Kidney capillary endothelial cell (primary cell): ENCODE data around the gene SLC35B2.

Source experiments
- DNase-seq: peaks from one replicate; pipeline ENCODE4 v3.0.0-alpha.2; 2018; ENCODE audit warnings: low spot score

SLC35B2 gene

DNA sequence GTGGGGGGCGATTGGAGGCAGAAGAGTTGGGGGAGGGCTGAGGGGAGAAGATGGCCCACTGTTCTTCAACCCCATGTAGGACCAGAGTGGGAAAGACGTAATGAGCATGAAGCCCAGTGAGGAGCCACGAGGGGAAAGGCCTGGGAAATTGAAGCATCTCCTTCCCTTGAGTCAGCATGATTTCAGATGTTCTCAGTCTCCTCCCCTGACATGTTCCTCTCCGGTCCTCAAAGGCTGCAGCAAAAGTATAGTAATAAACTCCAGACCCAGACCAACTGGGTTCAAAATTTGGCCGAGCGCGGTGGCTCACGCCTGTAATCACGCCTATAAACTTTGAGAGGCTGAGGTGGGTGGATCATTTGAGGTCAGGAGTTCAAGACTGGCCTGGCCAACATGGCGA is 9.9 kb upstream of the SLC35B2 start:
- no peak for DNase-seq

DNA sequence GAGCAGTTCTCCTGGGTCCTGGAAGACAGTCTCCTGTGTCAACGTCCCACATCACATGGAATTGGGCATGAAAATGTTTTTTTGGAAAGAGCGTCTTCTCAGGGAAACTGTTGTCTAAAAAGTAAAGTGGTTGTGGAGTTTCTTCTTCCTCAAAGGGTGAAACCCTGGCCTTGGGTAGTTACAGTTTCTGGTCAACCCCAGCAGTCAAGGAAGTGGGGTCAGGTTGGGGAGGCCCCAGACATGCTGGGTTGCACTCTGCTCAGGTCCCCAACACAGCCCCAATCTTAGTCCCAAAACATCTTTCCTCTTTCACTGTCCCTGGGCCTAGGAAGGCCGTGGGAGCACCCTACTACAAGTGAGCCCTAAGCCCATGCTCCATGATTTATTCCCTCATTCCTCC is 9.0 kb upstream of the SLC35B2 start:
- DNase-seq = no peak

DNA sequence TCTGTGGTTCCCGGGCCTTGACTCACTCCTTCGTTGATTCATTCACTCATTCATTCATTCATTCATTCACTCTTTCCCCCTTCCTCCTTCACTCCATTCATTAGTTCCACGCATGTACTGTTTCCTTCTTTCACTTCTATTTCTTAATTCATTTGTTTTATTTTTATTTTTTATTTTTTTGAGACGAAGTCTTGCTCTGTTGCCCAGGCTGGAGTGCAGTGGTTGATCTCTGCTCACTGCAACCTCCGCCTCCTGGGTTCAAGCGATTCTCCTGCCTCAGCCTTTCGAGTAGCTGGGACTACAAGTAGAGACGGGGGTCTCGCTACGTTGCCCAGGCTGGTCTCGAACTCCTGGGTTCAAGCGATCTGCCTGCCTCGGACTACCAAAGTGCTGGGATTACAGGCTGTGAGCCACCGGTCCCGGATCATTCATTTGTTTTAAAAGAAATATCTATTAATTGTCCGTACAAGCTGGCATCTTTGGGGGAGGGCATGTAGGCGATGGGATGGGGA is 8.4 kb upstream of the SLC35B2 start:
- no peak for DNase-seq

DNA sequence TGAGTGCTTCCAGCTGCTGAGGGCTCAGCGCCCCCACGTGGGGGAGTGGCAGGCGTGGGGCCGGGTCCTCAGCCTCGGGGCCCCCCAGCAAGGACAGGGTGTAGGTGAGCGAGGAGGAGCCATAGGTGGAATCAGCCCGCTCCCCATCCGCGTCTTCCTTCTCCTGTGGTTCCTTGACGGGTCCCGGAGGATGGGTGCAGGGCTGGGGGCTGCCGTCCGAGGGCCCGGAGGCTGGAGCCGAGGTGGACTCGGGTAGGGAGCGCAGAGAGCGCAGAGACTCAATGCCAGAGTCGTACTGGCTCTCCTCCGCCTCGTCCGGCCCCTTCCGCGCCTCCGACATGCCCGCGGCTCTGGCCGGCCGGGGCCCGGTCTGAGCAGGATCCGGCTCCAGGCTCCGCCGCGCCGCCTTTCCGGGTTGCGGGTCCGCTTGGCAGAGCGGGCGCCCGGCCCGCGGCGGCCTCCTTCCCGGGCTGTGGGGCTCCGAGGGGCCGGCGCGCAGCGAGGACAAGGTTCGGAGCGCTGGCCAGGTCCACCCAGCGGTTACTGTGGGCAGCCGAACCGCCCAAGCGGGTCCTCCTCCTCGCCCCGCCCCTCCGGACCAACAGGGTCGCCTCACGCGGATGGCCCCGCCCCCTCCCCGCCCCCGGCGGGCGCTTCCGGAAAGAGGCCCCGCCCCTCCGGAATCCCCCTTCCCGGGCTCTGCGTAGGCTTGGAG is 7.8 kb upstream of the SLC35B2 start, which contains the start of gene NFKBIE:
Gene NFKBIE (minus strand): TSS at position 545 of the 715 bp plus-strand sequence. CDS start 205 bp downstream, at position 340.
- DNase-seq = peak; percentile 80

DNA sequence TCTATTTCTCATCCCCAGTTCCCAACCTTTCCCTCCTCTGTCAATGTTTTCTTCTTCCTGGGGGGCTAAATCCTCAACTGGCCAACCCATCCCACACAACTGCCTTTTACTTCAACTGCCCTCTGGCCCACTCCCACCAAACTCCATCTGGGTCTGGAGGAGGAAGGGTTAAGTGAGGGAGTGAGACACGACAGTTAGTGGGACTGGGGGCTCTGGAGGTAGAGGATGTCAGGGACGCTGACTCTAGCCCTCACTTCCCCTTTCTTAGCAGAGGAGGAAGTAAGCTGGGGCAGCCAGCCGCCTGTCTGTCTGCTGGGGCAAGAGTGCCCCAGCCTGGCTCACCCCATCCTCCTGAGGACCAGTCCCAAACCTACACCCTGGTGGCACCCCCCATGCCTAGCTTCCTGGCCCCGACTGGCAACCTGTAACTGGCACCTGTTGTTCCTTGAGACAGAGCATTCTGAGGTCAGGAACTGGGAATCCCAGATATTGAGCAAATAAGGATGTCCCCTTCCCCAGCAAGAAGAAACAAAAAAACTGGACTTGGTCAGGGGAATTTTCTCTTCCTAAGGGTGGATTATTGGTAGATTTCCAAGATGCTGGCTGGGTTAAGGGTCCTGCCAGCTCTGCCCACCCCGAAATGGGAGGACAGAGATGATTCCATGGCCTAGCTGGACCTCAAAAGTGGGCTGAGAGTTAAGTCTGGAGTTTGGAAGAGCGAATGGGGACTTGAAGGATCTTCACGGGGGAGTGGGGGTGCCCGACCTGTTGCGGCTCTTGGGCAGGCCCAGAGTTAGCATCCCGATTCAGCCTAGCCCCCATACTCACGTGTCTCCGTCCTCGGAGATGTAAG is 7.1 kb upstream of the SLC35B2 start:
- DNase-seq = no peak

DNA sequence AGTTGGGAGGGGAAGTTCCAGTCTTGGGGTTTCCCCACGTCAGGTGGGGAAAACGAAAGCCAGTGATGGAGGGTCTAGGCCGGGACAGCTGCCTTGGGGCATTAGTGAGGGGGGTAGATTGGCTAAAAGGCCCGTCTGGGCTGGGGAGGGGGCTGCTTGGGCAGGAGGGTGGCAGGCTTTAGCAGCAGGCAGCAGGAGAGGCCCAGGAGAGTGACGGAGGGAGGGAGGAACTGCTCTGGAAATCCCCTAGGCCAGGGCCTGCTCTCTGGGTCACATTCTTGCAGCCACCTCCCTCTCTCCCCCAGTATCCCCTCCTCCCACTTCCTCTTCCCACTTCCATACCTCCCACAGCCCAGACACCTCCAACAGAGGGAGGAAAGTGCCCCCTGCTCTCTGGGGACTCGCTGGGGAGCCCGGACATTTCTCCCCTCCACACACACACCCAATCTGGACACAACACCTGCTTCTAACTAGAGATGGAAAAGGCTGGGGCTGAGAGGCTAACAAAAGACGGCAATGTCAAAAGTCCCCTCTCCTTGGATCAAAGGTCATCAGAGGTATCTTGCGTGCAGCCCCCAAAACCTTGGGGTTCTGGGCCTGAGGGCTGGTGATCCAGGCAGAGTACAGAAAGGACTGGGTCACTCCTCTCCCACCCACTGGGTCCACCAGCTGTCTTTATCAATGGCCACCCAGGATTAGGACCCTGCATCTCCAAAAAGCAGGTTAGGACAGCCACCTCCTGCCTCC is 6.2 kb upstream of the SLC35B2 start:
- DNase-seq = no peak

DNA sequence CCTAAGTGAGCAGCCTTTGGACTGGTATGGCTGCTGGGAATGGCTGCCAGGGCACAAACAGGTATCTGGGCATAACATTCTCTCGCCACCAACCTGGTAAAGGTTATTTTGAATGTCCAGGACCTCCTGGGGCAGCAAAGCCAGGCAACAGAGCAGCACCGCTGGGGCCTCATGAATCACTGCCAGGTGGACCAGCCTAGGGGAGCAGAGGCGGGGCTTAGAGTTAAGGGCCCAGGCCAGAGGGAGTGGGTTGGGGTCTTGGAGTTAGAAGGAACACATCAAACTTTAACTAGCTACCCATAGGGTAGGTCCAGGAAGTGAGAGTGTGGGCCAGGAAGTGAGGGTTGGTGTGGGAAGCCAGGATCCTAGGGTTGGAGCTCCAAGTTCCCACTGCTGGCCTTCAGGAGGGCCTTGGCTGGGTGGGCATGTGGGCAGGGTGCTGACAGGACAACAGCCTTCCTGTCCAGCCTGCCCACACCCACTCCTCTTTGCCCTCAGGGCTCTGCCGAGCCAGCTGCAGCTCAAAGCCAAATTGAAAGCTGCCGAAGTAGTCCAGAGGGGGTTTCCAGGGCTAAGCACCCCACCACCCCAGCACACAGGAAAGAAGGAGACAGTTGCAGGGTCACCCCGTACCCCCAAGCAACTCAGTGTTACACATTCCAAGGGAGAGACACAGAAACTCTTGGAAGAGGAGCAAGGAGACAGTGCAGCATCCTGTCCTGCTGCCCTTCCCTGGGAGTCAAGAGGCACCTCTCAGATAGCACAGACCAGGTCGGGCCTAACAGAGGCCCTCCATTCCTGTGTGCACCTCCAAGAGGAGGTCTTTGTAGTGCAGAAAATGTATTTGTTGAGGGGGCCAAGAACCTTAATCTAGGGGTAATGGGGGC is 5.4 kb upstream of the SLC35B2 start:
- DNase-seq = no peak

DNA sequence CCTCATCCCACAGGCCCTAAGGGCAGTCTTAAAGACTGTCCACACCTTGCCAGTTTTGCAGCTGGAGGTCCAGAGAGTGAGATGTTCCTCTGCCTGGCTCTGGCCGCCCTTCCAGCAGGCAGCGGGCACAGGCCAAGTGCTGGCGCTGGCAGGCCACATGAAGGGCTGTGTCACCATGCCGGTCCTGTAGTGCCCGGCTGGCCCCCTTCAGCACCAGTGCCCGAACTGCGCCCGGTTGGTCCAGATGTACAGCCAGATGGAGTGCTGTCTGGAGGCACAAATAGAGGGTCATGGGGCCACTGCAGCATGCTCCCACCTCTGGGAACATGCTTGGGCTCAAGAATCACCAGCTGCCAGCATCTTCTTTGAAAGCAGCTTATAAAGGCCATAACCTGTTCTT is 4.3 kb upstream of the SLC35B2 start:
- DNase-seq = no peak

DNA sequence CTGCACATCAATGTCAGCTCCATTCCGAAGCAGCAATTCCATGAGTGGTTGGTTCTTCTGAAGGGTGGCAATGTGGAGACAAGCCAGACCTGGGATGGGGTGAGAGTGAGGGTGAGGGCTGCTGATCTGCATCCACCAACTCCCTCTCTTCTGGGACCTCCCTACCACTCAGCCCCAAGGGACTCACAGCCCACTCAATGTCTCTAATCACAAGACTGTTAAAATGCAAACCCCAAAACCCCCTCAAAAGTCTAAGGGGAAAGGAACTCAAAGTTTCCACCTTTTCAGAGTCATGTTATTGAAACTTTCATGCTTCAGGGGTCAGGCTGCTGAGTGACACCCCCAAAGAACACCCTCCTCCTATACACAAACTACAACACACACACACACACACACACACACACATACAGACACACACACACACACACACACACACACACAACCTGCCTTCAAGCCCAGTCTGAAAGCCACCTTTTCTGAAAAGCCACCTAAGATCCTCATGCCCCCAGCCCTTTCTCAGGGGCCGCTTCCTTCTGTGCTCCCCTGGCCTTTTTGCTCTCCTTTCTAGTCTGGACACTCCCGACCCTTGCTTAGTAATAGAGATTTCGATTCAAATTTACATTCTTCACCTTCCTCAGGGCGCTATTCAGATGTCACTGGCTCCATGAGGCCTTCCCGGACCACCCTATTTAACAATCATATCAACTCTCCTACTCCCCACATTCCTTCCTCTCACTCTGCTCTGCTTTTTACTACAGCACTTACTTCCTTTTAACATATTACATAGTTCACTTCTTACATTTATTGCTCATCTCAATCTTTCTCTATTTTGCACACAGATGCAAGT is 3.3 kb upstream of the SLC35B2 start:
- no peak for DNase-seq

DNA sequence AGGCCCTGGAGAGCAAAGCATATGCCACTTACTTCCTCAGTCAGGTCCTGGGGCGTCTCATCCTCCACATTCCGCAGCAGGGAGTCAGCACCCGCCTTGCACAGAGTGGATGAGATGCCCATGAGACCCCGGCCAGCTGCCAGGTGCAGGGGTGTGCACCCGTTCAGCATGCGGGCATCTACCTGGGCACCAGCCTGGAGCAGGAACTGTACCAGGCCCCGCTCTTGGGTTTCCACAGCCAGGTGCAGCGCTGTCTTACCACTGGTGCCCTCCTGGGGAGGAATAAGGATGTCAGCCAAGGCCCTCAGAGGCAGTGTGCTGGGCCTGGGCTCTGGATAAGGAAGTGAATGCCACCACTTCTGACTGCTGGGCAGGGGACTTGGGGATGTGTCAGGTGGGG is 2.7 kb upstream of the SLC35B2 start:
- DNase-seq = no peak

DNA sequence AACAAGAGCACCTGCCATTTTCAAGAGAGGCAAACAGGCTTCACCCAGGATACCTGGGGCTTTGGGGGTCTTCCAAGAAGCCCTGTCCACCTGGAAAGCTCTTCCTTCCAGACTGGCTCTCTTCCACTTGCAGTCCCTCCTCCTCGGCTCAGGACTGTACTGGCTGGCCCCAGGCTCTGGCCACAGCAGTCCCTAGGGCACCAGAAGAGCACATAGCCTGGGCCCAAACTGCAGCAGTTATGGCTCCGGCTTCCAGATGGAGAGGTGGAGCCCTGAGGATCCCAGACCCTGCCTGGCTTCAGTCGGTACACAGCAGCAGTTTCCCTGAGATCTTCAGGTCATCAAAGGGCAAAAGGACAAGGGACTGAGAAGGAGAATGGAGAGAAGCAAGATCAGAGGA is 1.6 kb upstream of the SLC35B2 start:
- no peak for DNase-seq

DNA sequence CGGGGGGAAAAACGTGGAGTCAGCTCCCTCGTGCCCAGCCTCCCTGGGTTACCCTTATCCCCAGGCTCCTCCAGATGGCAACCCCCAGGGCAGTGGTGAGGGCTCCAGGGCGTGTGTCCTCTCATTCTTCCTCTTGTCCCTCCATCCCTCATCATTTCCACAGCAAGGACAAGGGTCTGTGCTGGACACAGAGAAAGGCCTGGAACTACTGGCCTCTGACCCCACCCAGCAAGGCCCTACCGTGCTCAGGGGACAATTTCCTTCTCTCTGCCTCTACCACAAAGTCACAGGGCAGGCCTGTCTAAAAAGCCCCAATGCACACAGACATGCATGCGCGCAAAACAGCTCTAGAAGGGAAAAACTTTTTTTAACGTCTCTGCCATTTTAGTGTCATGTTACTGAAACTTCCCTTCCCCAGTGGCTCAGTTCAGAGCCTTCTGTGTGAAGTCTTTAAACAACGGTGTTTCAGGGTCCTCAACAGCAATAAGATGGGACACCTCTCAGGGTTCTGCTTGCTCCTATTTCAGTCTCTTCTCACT is 1.1 kb upstream of the SLC35B2 start:
- no peak for DNase-seq

DNA sequence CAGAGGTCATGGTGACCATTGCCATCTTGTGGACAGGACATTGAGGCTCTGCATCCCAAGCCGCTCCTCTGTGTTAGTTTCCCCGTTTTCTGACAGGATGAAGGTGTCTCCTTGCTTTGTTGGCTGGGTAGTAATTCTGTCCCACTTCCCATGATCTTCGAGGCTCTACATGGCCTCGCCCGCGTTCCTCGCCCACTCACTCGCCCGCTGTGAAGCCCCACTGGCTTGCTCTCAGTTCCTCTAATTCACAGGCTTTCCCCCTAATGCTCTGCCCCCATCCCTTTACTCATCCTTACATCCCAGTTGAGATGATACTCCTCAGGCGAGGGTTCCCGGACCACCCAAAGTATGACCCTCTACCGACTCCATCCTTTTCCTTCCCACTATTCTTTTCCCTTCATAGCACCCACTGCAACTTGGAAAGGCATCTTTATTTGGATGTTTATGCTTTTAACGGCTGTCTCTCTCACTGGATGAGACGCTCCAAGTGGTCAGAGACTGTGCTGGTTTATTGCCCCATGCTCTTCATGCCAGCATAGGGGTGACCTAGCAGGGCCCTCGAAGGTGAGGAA is 511 bp upstream of the SLC35B2 start:
- DNase-seq = no peak

DNA sequence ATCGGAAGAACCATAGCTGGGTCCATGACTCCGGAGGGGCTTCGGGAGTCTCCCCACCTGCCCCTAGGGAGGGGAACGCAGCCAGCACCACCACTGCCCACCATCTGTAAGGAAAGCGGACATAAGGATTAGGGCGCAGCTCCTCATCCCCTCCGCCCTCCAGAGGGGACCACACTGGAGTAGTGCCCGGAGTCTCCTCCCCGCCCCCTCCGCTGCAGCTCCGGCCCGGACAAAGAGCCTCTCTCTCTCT is 628 bp downstream of the SLC35B2 start:
- no peak for DNase-seq

DNA sequence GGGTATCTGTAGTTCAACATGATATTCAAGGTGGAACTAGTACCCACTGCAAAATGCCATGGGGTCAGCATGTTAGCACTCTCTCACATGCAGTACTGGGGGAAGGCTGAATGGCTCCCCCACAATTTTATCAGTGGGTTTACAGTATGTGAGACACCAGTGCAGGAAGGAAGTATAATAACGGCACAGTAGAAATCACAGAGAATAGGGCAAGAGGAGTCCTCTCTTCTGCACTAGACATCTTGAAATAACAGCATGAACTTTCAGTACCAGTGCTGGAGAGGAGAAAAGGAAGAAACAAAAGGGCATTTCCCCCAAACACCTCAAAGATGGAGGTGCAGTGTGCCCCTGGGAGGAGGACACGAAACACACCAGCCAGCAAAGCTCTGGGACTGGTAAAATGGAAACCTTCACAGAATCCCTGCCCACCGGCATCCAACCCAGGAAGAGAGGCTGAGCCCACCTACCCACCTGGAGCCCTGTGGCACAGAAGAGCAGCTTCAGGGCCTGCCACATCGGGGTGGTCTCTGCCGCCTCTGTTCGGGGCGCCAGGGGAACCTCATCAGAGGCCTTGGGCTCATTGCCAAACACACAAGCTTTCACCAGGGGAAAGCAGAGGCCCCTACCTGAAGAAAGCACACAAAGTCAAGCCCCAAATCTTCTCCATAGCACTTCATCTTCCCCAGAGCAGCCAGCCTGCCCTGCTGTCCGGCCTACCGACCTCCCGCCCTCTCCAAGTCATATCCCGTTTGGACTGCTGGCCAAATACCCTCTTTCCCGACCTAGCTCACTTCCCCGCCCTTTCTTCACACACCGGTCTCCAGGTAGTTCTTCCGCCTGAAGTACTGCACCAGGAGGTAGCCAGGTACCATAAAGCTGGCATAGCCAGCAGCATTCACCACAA is 1.2 kb downstream of the SLC35B2 start:
- DNase-seq = no peak

DNA sequence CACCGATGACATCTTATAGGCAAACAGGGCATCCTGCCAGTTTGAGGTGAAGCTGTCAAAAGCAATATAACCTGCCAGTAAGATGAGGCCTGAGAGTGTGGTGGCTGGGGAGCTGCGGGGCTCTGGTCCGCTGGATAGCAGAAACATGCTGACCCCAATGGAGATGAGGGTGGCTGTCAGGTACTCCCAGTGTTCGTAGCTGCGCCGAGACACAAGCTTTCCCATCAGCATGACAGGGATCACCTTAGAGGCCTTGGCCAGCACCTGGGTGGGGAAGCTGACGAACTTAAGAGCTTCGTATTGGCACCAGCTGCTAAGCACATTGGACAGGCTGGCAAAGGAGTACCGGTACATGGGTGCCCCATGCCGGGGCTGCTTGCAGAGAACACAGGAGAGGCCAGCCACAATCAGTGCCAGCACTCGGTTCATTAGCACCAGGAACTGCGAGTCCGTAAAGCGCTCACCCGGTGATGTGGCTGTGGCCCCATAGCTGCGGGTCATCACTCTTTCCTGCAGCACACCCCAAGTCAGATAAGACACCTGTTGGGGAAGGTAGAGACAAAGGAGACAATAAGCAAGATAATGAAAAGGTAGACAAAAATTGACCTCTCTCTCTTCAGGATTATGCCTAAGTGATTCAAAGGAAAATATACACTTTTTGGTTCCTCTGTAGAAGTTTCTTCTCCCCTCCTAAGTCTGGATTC is 2.1 kb downstream of the SLC35B2 start:
- no peak for DNase-seq

DNA sequence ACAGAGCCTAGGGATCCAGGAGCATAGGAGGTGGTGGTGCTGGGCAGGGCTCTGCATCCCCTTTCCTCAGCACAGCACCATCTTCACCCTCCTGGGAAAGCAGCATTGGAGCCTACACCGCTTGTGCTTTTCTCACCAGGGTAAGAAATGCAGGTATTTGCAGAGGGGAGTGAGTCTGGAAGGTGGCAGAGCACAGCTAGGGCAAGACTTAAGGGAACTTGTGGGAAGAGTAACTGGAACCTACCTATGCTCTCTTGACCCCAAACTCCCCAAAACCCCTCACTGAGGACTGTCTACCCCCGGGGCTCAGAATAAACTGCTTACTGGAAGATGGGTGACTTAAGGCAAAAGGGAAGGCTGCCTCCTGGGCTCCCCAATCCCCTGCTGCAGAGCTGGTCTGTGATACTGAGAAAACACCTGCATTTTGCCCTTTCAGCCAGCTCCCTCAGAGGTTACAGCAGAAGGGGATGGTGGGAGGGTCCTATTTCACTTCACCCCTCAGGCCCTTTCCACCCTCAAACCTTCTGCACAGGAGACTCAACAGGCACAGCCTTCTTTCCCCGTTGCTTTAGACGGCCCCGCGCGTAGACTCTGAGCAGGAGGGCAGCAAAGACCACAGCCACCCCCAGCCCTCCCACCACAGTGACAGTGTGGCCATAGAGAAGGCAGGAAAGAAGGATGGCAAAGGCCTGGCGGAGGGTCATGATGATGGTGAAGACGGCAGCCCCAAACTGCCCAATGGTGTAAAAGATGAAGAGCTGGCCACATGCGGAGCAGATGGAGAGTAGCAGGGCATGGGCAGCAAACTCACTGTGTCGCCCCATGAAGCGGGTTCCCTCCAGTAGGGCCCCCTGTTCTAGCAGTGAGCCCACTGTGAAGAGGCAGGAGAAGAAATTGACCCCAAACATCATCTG is 2.9 kb downstream of the SLC35B2 start:
- no peak for DNase-seq
